Activated naive CD8-positive, alpha-beta T cell treated with anti-CD3 and anti-CD28 coated beads for 36 hours (primary cell): Measurements from ENCODE around the gene C12orf43. TPM values are rescaled to one million over a fixed set of nuclear protein-coding genes. Genes with fewer than 3 reads are reported as not detected.

Source experiments
- DNase-seq: peaks from one replicate; pipeline ENCODE4 v3.0.0; 2021
- H3K27ac Mint-ChIP-seq: one replicate; pipeline ENCODE4 v1.8.0; 2022; ENCODE audit warnings: mild to moderate bottlenecking, moderate library complexity, mixed read lengths
- H3K27me3 Mint-ChIP-seq: one replicate; pipeline ENCODE4 v1.8.0; 2022; ENCODE audit warnings: mild to moderate bottlenecking, mixed read lengths
- H3K36me3 Mint-ChIP-seq: one replicate; pipeline ENCODE4 v1.8.0; 2021; ENCODE audit warnings: mild to moderate bottlenecking, mixed read lengths
- H3K4me1 Mint-ChIP-seq: one replicate; pipeline ENCODE4 v1.8.0; 2021; ENCODE audit warnings: mixed read lengths
- H3K4me3 Mint-ChIP-seq: one replicate; pipeline ENCODE4 v1.8.0; 2022; ENCODE audit warnings: mild to moderate bottlenecking, moderate library complexity, mixed read lengths
- H3K9me3 Mint-ChIP-seq: one replicate; pipeline ENCODE4 v1.8.0; 2022; ENCODE audit warnings: mixed read lengths
- total RNA-seq, 2 experiments: library from RNA; stranded (reverse); gene quantifications; one replicate each; pipeline ENCODE4 v1.2.3, GENCODE V29; 2021

Gene C12orf43
- total RNA-seq, 2 experiments from 2014 or later = 32.4 to 35.8 TPM

DNA sequence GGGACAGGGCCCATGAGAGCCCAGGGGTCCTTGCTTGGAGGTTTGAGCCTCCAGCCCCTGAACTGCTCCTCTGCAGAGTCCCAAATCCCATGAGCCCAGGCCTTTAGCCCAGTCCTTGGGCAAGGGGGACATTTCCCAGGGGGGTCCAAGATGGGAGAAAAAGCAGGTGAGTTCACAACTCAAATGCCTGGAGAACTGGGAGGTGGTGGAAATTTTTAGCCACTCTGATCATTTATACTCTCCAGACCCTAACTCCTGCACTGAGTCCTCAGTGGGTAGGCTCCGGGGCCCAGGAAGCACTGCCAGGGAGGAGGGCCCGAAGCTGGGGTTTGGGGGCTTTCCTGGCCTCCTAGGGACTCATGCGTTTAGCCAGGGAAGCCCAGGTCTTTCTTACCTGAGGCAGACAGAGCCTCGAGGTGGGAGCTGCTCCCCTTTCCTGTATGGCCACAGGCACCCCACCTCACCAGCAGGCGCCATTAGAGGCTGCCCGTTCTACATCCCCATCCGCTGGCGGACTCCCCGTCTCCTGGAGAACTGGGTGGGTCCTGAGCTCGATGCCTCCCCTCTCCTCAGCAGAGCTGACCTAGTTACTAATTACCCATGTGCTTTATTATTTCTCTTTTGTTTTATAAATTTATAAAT, 36.9 kb downstream of the C12orf43 start:
- no peak for DNase-seq
- no peaks in the 10 kb centered on the region for H3K4me1 Mint-ChIP-seq
- H3K4me3 Mint-ChIP-seq = no peak overlapping the region
- H3K27ac Mint-ChIP-seq = no peak overlapping the region
- no peaks in the 10 kb centered on the region for H3K27me3 Mint-ChIP-seq
- H3K9me3 Mint-ChIP-seq = no peaks in the 10 kb centered on the region
- H3K36me3 Mint-ChIP-seq = no peaks in the 10 kb centered on the region

DNA sequence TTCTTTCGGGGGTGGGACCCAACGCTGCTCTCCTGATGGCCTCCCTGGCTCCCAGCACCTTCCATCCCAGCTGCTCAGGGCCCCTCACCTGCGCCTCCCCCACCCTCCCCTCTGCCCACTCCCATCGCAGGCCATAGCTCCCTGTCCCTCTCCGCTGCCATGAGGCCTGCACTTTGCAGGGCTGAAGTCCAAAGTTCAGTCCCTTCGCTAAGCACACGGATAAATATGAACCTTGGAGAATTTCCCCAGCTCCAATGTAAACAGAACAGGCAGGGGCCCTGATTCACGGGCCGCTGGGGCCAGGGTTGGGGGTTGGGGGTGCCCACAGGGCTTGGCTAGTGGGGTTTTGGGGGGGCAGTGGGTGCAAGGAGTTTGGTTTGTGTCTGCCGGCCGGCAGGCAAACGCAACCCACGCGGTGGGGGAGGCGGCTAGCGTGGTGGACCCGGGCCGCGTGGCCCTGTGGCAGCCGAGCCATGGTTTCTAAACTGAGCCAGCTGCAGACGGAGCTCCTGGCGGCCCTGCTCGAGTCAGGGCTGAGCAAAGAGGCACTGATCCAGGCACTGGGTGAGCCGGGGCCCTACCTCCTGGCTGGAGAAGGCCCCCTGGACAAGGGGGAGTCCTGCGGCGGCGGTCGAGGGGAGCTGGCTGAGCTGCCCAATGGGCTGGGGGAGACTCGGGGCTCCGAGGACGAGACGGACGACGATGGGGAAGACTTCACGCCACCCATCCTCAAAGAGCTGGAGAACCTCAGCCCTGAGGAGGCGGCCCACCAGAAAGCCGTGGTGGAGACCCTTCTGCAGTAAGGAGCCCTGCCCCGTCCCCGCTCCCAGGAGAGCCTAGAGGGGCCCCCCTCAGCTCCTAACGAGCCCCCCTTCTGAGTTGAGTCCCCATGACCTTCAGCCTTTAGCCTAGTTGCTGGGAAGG, 37.7 kb downstream of the C12orf43 start, which contains the start of gene HNF1A:
TSS of gene HNF1A (plus strand) at position 248 of the 924 bp plus-strand sequence. CDS start at position 474, 226 bp downstream.
- Mint-ChIP-seq H3K4me3 (no peak within 1 kb of the TSS), H3K4me1 (no peaks in the 10 kb centered on the region), H3K27ac (no peak within 1 kb of the TSS), H3K27me3 (no peaks in the 10 kb centered on the region), H3K36me3 (no peaks in the 10 kb centered on the region), H3K9me3 (no peaks in the 10 kb centered on the region)
- no peak for DNase-seq

DNA sequence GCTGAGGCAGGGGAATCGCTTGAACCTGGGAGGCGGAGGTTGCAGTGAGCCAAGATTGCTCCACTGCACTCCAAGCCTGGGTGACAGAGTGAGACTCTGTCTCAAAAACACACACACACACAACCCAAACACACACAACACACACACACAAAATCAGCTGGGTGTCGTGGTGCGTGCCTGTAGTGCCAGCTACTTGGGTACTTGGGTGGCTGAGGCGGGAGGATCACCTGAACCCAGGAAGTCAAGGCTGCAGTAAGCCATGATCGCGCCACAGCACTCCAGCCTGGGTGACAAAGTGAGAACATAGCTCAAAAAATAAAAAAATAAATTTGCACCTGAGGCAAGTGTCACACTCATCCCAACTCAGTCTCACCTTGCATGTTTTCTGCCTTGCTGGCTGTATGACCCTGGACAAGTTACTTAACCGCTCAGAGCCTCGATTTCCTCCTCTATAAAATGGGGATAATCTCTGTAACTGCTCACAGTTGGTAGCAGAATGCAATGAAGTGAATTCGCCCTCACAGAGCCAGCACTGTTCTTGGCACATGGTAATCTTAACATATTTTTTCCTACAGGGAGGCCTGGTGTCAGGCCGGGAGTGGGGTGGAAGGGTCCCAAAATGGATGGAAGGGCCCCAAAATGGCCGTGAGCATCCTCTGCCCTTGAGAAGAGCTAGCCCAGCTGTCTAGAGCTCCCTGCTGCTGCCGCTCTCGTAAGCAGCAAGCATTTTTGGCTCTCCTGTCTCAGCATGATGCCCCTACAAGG, 38.6 kb downstream of the C12orf43 start:
- no peaks in the 10 kb centered on the region for H3K9me3 Mint-ChIP-seq
- H3K36me3 Mint-ChIP-seq = no peaks in the 10 kb centered on the region
- no peak for DNase-seq
- H3K27me3 Mint-ChIP-seq = no peaks in the 10 kb centered on the region
- H3K4me1 Mint-ChIP-seq = no peaks in the 10 kb centered on the region
- H3K27ac Mint-ChIP-seq = no peak overlapping the region
- no peak overlapping the region for H3K4me3 Mint-ChIP-seq

DNA sequence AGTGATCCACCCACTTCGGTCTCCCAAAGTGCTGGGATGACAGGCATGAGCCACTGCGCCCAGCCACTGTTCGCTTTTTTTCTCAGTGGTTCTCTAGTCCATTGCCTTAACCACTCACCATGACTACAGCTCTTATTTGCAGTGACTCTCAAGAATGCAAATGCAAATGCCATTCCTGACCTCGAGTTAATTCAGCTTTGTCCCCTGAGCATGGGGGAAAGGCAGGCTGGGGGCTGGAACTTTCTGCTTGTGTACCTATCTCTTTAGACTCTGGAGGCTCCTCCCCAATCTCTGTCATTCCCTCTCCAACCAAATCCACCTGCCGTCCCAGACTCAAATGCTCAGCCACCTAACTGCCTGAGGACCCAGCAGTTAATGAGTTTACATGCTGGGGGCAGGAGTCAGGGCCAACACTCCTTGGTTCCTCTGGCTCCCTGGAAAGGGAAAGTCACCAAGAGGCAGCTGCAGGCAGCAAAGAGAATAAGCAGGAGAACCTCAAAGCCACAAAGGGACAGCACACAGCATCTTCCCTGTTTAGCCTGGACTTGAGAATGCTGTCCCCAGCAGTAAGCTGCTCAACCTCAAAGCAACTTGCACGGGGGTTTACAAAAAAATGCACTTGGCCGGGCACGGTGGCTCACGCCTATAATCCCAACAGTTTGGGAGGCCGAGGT, 43.3 kb downstream of the C12orf43 start:
- peaks cover 5% of the 10 kb centered on the region for H3K4me1 Mint-ChIP-seq
- H3K27ac Mint-ChIP-seq = no peak overlapping the region

DNA sequence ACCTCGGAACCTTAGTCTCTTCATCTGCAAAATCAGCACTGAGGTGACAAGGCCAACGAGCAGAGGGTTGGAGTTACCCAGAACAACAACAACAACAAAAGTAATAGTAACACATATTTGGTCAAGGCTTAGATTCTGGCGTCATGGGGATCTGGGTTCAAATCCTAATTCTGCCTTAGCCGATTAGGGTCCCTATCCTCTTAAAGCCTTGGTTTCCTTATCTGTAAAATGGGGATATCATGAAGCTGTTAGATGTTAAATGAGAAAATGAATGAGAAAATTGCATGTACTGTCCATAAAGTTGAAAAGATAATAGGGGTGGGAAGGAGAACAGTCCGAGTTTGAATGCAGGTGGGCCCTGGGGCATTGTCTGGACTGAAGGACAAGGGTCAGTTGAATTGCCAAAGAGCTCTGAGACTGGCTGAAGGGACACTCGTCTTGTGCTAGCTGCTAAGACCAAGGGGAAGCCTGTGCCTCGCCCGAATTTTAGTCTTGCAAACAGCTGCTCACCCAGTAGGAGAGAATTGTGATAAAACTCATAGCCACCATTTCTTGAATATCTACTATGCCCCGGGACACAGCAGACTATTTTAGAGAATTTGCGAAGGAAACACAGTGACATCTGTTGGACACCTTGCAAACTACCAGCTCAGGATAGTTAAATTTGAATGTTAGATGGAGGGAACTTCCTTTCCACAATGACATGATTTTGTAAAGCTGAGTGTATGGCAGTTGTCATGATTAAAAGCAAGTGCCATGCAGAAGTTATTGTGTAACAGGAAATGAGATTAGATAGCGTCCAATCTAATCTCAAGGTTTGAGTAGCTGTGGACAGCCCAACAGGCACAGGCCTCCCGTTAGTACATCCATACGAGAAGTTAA, 44.7 kb downstream of the C12orf43 start:
- peaks cover 5% of the 10 kb centered on the region for H3K4me1 Mint-ChIP-seq
- H3K4me3 Mint-ChIP-seq = no peak overlapping the region
- no peaks in the 10 kb centered on the region for H3K9me3 Mint-ChIP-seq
- no peaks in the 10 kb centered on the region for H3K27me3 Mint-ChIP-seq
- no peaks in the 10 kb centered on the region for H3K36me3 Mint-ChIP-seq
- peak; percentile 12 for DNase-seq
- H3K27ac Mint-ChIP-seq = no peak overlapping the region

More for the DNA sequence above, 43.3 kb downstream of the C12orf43 start:
- Mint-ChIP-seq H3K27me3 (no peaks in the 10 kb centered on the region), H3K9me3 (no peaks in the 10 kb centered on the region), H3K36me3 (no peaks in the 10 kb centered on the region), H3K4me3 (no peak overlapping the region)
- DNase-seq = no peak

DNA sequence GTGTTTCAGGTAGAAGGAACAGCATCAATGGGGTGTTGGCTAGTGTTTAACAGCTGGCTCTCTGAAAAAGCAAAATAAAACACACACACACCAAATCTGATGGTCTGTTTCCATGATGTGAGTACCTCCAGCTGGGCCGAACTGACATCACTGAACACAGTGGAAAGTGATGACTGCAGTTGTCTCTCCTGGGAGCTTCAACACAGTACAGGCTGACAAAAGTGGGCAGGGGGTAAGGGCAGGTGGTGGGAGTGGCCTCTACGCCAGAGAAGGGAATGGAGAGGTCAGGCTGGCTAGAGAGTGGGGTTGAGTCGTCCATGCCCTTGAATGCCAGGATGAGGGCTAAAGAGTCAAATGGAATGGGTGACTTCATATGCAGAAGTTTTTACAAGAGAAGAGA, 46.0 kb downstream of the C12orf43 start:
- H3K27ac Mint-ChIP-seq = no peak overlapping the region
- H3K4me3 Mint-ChIP-seq = no peak overlapping the region
- no peaks in the 10 kb centered on the region for H3K9me3 Mint-ChIP-seq
- H3K27me3 Mint-ChIP-seq = no peaks in the 10 kb centered on the region
- no peak for DNase-seq
- H3K4me1 Mint-ChIP-seq = peaks cover 5% of the 10 kb centered on the region
- no peaks in the 10 kb centered on the region for H3K36me3 Mint-ChIP-seq

DNA sequence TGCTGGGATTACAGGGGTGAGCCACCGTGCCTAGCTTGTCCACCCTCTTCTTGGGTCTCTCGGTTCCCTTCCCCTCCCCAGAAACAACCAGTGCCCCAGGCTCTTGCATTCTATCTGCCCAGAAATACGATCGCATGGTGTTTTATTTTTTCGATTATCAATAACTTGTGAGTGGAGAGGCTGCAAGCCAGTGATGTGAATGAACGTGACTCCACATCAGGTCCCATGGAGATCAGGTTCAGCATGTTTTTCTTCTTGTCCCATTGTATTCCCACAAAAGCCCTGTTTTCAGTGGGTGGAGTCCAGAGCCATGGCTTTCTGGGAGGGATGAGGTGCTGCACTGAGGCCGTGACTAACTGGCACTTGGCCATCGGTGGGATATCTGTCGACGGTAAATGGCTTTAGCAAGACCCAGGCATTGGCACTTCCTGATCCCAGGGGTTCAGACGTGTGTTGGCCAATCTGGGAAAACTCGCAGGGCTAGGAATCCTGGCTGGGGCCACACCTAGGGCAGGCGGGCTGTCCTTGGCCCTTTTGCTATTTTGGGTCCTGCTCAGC, 50.7 kb downstream of the C12orf43 start:
- Mint-ChIP-seq H3K4me1 (peaks cover 14% of the 10 kb centered on the region), H3K4me3 (no peak overlapping the region), H3K27ac (no peak overlapping the region), H3K36me3 (no peaks in the 10 kb centered on the region), H3K27me3 (no peaks in the 10 kb centered on the region), H3K9me3 (no peaks in the 10 kb centered on the region)
- no peak for DNase-seq

DNA sequence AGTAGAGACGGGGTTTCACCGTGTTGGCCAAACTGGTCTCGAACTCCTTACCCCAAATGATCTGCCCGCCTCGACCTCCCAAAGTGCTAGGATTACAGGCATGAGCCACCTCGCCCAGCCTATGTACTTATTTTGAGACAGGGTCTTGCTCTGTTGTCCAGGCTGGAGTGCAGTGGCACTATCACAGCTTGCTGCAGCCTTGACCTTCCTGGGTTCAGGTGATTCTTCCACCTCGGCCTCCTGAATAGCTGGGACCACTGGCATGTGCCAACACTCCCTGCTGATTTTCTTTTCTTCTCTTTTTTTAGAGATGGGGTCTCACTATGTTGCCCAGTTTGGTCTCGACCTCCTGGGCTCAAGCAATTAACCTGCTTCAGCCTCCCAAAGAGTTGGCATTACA, 52.0 kb downstream of the C12orf43 start:
- Mint-ChIP-seq H3K27ac (no peak overlapping the region), H3K36me3 (no peaks in the 10 kb centered on the region), H3K4me3 (no peak overlapping the region), H3K4me1 (peaks cover 26% of the 10 kb centered on the region), H3K27me3 (no peaks in the 10 kb centered on the region), H3K9me3 (no peaks in the 10 kb centered on the region)
- DNase-seq = no peak

DNA sequence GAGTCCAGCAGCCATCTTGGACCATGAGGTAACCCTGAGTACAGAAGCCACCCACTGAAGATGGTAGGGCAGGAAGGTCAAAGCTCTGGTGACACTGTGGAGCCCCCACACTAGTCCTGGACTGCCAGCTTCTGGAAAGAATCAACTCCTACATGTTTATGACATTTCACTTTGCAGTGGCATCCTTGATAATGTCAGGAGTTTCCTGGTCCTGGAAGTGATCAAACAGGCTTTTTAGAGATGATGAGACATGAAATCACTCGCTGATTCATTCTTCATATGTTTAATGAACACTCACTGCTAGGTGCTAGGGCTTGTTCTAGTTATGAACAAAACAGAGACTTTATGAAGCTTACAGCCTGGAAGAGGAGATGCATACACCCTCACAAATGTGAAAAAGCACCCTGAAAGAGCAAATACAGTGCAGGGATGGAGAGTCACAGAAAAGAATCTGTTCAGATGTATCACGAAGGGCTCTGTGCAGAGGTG, 53.7 kb downstream of the C12orf43 start:
- no peak for DNase-seq
- Mint-ChIP-seq H3K9me3 (no peaks in the 10 kb centered on the region), H3K27ac (no peak overlapping the region), H3K4me3 (no peak overlapping the region), H3K36me3 (no peaks in the 10 kb centered on the region), H3K27me3 (no peaks in the 10 kb centered on the region), H3K4me1 (peaks cover 30% of the 10 kb centered on the region)

DNA sequence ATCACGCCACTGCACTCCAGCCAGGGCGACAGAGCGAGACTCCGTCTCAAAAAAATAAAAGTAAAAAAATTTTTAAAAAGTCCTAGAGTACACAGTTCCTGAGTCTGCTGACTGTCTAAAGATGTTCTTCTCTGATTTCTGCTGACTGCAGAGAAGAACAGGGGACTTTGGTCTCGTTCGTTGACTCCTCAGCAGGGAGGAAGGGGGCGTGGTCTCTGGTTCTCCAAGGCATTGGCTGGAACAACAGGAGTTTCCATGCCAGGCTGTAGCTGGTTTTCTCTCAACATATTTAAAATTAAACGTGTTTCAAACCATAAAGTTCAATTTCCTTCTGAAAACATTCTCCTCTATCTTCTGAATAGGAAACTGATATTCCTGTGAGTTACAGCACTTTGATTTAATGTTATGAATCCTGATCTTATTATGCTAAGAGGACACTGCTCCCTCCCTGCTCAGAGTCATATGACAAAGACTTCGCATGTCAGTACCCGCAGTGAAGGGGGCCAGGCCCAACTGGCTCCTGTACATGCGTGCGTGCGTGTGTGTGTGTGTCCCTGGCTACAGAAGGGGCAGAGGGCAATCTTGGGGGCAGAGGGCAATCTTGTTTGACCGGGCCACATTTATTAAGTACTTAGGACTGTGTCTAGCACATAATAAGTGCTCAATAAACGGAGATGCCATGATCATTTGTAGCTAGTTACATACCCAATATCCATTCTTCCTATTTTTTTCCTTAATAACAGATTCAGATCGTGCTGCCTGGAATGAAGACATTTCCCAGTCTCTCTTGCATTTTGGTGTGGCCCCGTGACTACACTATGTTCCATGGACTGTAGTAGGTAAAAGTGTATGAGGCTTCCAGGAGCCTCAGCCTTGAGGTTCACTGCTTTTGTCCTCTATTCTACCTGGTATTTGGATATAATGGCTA, 54.4 kb downstream of the C12orf43 start:
- no peaks in the 10 kb centered on the region for H3K36me3 Mint-ChIP-seq
- H3K27me3 Mint-ChIP-seq = no peaks in the 10 kb centered on the region
- peaks cover 30% of the 10 kb centered on the region for H3K4me1 Mint-ChIP-seq
- no peak for DNase-seq
- H3K27ac Mint-ChIP-seq = no peak overlapping the region
- H3K4me3 Mint-ChIP-seq = no peak overlapping the region
- H3K9me3 Mint-ChIP-seq = no peaks in the 10 kb centered on the region

DNA sequence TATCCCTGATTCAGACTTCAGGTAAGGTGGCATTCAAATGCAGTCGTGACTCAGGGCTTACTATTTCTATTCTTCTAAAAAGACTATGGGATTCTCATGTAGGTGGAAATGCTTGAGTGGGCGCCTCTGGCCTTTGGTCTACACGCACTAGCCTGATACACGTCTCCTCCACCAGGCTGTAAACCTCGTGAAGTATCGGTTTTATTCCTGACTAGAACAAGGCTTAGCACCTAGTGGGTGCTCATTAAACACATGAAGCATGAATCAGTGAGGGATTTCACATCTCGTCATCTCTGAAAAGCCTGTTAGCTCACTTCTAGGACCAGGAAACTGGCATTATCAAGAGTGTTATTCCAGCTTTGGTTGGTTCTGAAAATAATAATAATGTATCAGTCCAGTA, 55.6 kb downstream of the C12orf43 start:
- DNase-seq = no peak
- Mint-ChIP-seq H3K4me3 (no peak overlapping the region), H3K9me3 (no peaks in the 10 kb centered on the region), H3K4me1 (peaks cover 30% of the 10 kb centered on the region), H3K27ac (no peak overlapping the region), H3K27me3 (no peaks in the 10 kb centered on the region), H3K36me3 (no peaks in the 10 kb centered on the region)

DNA sequence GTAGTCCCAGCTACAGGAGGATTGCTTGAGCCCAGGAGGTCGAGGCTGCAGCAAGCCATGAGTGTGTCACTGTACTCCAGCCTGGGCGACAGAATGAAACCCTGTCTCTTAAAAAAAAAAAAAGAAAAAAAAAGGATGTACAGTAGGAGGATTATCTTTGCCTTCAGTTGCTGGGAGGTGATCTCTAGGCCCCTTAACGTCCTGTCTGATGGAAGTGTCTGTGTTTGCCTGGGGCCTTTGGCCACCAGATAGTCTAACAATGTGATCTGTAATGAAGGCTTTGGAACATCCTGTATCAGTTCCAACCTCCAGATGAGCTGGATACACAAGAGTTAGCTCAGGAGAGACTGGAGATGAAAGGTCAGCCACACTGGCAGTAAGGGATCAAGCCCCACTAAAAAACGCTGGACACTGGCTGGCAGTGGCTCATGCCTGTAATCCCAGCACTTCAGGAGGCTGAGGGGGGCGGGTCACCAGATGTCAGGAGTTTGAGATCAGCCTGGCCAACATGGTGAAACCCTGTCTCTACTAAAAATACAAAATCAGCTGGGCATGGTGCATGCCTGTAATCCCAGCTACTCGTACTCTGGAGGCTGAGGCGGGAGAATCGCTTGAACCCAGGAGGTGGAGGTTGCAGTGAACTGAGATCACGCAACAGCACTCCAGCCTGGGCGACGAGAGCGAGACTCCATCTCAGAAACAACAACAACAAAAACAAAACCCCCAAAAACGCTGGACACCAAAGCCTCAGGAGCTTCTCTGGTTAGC, 57.0 kb downstream of the C12orf43 start:
- DNase-seq = no peak
- Mint-ChIP-seq H3K27me3 (no peaks in the 10 kb centered on the region), H3K9me3 (no peaks in the 10 kb centered on the region), H3K4me1 (peaks cover 30% of the 10 kb centered on the region), H3K27ac (peak overlapping the region; percentile 48), H3K36me3 (no peaks in the 10 kb centered on the region), H3K4me3 (peak overlapping the region; percentile 8)
